WTC11 (cell line): ENCODE measurements around the gene LATS1. TPM values are rescaled to one million over a fixed set of nuclear protein-coding genes. Genes with fewer than 3 reads are reported as not detected.

ENCODE experiments used
- ATAC-seq: fragments of 200-7000 bp; cut with Tn5 transposase; 2 replicates; pipeline ENCODE4 v1.10.0; 2021; ENCODE audit warnings: mild to moderate bottlenecking, moderate library complexity
- CTCF ChIA-PET: fragments of 300-600 bp; sonication (Branson Sonifier 250); formaldehyde crosslinking; loops from one replicate; lab custom pipeline; 2021; ENCODE audit warnings: antibody characterized with exemption; lab: Charles Lee
- POLR2A ChIA-PET: fragments of 350-600 bp; sonication (Branson Sonifier 250); formaldehyde crosslinking; loops from one replicate; lab custom pipeline; 2021; ENCODE audit warnings: antibody characterized with exemption; lab: Charles Lee
- DNase-seq: peaks from one replicate; pipeline ENCODE4 v3.0.0; 2021; ENCODE audit warnings: low spot score
- H3K27ac Mint-ChIP-seq: 2 replicates; pipeline ENCODE4 v1.8.0; 2021; ENCODE audit warnings: mixed read lengths
- H3K27me3 Mint-ChIP-seq: 2 replicates; pipeline ENCODE4 v1.8.0; 2021; ENCODE audit warnings: low read depth, mild to moderate bottlenecking, moderate library complexity, mixed read lengths
- H3K36me3 Mint-ChIP-seq: 2 replicates; pipeline ENCODE4 v1.8.0; 2021; ENCODE audit warnings: mixed read lengths
- H3K4me1 Mint-ChIP-seq: 2 replicates; pipeline ENCODE4 v1.8.0; 2022; ENCODE audit warnings: mixed read lengths
- H3K4me3 Mint-ChIP-seq: 2 replicates; pipeline ENCODE4 v1.8.0; 2021; ENCODE audit warnings: mild to moderate bottlenecking, moderate library complexity, mixed read lengths
- H3K9me3 Mint-ChIP-seq: 2 replicates; pipeline ENCODE4 v1.8.0; 2021; ENCODE audit warnings: mixed read lengths
- ATF1 ChIP-seq: sonication (generic); formaldehyde crosslinking; IDR thresholded peaks from 2 replicates; pipeline ENCODE4 v1.8.1; 2023; ENCODE audit warnings: mild to moderate bottlenecking, moderate library complexity, missing genetic modification reagents
- CREB1 ChIP-seq: sonication (generic); formaldehyde crosslinking; IDR thresholded peaks from 2 replicates; pipeline ENCODE4 v1.8.0; 2023; ENCODE audit warnings: mild to moderate bottlenecking, missing genetic modification reagents
- E2F1 ChIP-seq: sonication (generic); formaldehyde crosslinking; IDR thresholded peaks from 2 replicates; pipeline ENCODE4 v1.8.0; 2022; ENCODE audit warnings: mild to moderate bottlenecking, missing genetic modification reagents
- E2F4 ChIP-seq: sonication (generic); formaldehyde crosslinking; IDR thresholded peaks from 2 replicates; pipeline ENCODE4 v1.8.1; 2022; ENCODE audit warnings: low read depth, mild to moderate bottlenecking, moderate library complexity, missing genetic modification reagents, borderline replicate concordance
- E2F5 ChIP-seq: sonication (generic); formaldehyde crosslinking; IDR thresholded peaks from 2 replicates; pipeline ENCODE4 v1.8.1; 2022; ENCODE audit warnings: mild to moderate bottlenecking, moderate library complexity, missing genetic modification reagents
- ETV6 ChIP-seq: sonication (generic); formaldehyde crosslinking; IDR thresholded peaks from 2 replicates; pipeline ENCODE4 v1.8.1; 2022; ENCODE audit warnings: mild to moderate bottlenecking, missing genetic modification reagents
- FOXP1 ChIP-seq: sonication (generic); formaldehyde crosslinking; IDR thresholded peaks from 2 replicates; pipeline ENCODE4 v1.8.0; 2022; ENCODE audit warnings: missing genetic modification reagents, mild to moderate bottlenecking, moderate library complexity, borderline replicate concordance
- FOXP4 ChIP-seq: sonication (generic); formaldehyde crosslinking; IDR thresholded peaks from 2 replicates; pipeline ENCODE4 v1.8.0; 2022; ENCODE audit warnings: mild to moderate bottlenecking, missing genetic modification reagents
- HMGA2 ChIP-seq: fragments of 250-450 bp; sonication (Bioruptor Pico); IDR thresholded peaks from 2 replicates; pipeline ENCODE4 v1.4.0; 2021; ENCODE audit warnings: mild to moderate bottlenecking, moderate library complexity
- HMGXB4 ChIP-seq: sonication (generic); formaldehyde crosslinking; IDR thresholded peaks from 2 replicates; pipeline ENCODE4 v1.8.1; 2023; ENCODE audit warnings: mild to moderate bottlenecking, moderate library complexity, missing genetic modification reagents
- MXD4 ChIP-seq: fragments of 250-450 bp; sonication (Bioruptor Pico); IDR thresholded peaks from 2 replicates; pipeline ENCODE4 v1.8.0; 2021; ENCODE audit warnings: mild to moderate bottlenecking, moderate library complexity, borderline replicate concordance
- MYBL2 ChIP-seq: sonication (generic); formaldehyde crosslinking; IDR thresholded peaks from 2 replicates; pipeline ENCODE4 v1.8.1; 2023; ENCODE audit warnings: mild to moderate bottlenecking, moderate library complexity, missing genetic modification reagents
- NFATC4 ChIP-seq: fragments of 250-450 bp; sonication (Bioruptor Pico); IDR thresholded peaks from 2 replicates; pipeline ENCODE4 v1.9.0; 2021; ENCODE audit warnings: mild to moderate bottlenecking
- NR2C2 ChIP-seq: sonication (generic); formaldehyde crosslinking; IDR thresholded peaks from 2 replicates; pipeline ENCODE4 v1.8.0; 2022; ENCODE audit warnings: mild to moderate bottlenecking, missing genetic modification reagents
- SOX15 ChIP-seq: fragments of 250-450 bp; sonication (Bioruptor Pico); IDR thresholded peaks from 2 replicates; pipeline ENCODE4 v1.9.0; 2021; ENCODE audit warnings: mild to moderate bottlenecking
- SP1 ChIP-seq: sonication (generic); formaldehyde crosslinking; conservative IDR thresholded peaks from 2 replicates; pipeline ENCODE4 v1.8.1; 2022; ENCODE audit warnings: missing genetic modification reagents
- STAT6 ChIP-seq: sonication (generic); formaldehyde crosslinking; conservative IDR thresholded peaks from 2 replicates; pipeline ENCODE4 v1.8.1; 2023; ENCODE audit warnings: mild to moderate bottlenecking, low read depth, missing genetic modification reagents, moderate library complexity
- TEAD1 ChIP-seq: sonication (generic); formaldehyde crosslinking; IDR thresholded peaks from 2 replicates; pipeline ENCODE4 v1.8.0; 2022; ENCODE audit warnings: mild to moderate bottlenecking, missing genetic modification reagents
- TP53 ChIP-seq: sonication (generic); formaldehyde crosslinking; IDR thresholded peaks from 2 replicates; pipeline ENCODE4 v1.8.1; 2023; ENCODE audit warnings: mild to moderate bottlenecking, missing genetic modification reagents
- ZBTB43 ChIP-seq: sonication (generic); formaldehyde crosslinking; IDR thresholded peaks from 2 replicates; pipeline ENCODE4 v1.8.1; 2023; ENCODE audit warnings: mild to moderate bottlenecking, missing genetic modification reagents
- ZNF423 ChIP-seq: fragments of 250-450 bp; sonication (Bioruptor Pico); IDR thresholded peaks from 2 replicates; pipeline ENCODE4 v2.1.2; 2022; ENCODE audit warnings: mild to moderate bottlenecking, moderate library complexity
- total RNA-seq: library from RNA; stranded (reverse); gene quantifications from 3 replicates; pipeline ENCODE4 v1.2.3, GENCODE V29; 2021

LATS1 gene
- total RNA-seq, 1 experiment from 2014 or later: 24.2 TPM

GRCh38 chr6:149717588-149718458 is at the start of gene LATS1 (continued):
- TF ChIP-seq HMGA2 (CRISPR knock-in tag) (no peak), ZBTB43 (CRISPR knock-in tag) (peak; percentile 87; the same call in 1 of the 2 replicates), ATF1 (peak; percentile 87), FOXP1 (CRISPR knock-in tag) (peak; percentile 81; the same call in 1 of the 2 replicates), HMGXB4 (CRISPR knock-in tag) (peak; percentile 96), E2F1 (CRISPR knock-in tag) (peak; percentile 61), NFATC4 (CRISPR knock-in tag) (no peak), CREB1 (CRISPR knock-in tag) (peak; percentile 82)
- TF ChIP-seq, all 79 proteins: peak for 37

- Mint-ChIP-seq H3K4me3 (no peak overlapping the region), H3K9me3 (peaks cover 16% of the 10 kb centered on the region), H3K27me3 (no peaks in the 10 kb centered on the region), H3K36me3 (peaks cover 36% of the 10 kb centered on the region), H3K27ac (peak overlapping the region; percentile 77; the same call in 1 of the 2 replicates), H3K4me1 (no peaks in the 10 kb centered on the region)
- ATAC-seq: no peak
- DNase-seq: no peak
- ChIA-PET CTCF (no interaction called here), POLR2A (no interaction called here)
- no peak for TF ChIP-seq SOX15 (CRISPR knock-in tag)
- TF ChIP-seq MYBL2 (CRISPR knock-in tag): no peak
- TF ChIP-seq E2F4 (CRISPR knock-in tag): no peak
- TF ChIP-seq SP1 (CRISPR knock-in tag): no peak
- no peak for TF ChIP-seq TP53 (CRISPR knock-in tag)
- no peak for TF ChIP-seq MXD4
- no peak for TF ChIP-seq STAT6 (CRISPR knock-in tag)
- no peak for TF ChIP-seq NR2C2 (CRISPR knock-in tag)
- no peak for TF ChIP-seq ETV6 (CRISPR knock-in tag)
- TF ChIP-seq ZNF423 (CRISPR knock-in tag): no peak
- no peak for TF ChIP-seq FOXP4 (CRISPR knock-in tag)
- TF ChIP-seq TEAD1 (CRISPR knock-in tag): no peak
- TF ChIP-seq E2F1 (CRISPR knock-in tag): no peak
- no peak for TF ChIP-seq E2F5 (CRISPR knock-in tag)
Measured at GRCh38 chr6:149766156-149766769, 48.4 kb upstream of the LATS1 start.
